BJ (cell line): Measurements from ENCODE around the gene KDM6A. TPM values are rescaled to one million over a fixed set of nuclear protein-coding genes. Genes with fewer than 3 reads are reported as not detected.

Source experiments
- CTCF ChIA-PET: fragments of 350-600 bp; formaldehyde crosslinking; extraction: SDS; loops from one replicate; lab custom pipeline; 2021; ENCODE audit warnings: antibody characterized with exemption, inconsistent platforms; lab: Yijun Ruan, JAX
- POLR2A ChIA-PET: fragments of 300-600 bp; sonication (Branson Sonifier 250); formaldehyde crosslinking; extraction: SDS; loops from one replicate; lab custom pipeline; 2021; ENCODE audit warnings: antibody characterized with exemption; lab: Charles Lee
- DNase-seq: peaks from one replicate; pipeline ENCODE4 v3.0.0-alpha.2; 2011; ENCODE audit warnings: low read depth
- H3K27me3 ChIP-seq: 2 replicates; pipeline ENCODE4 v1.6.0; 2011; ENCODE audit warnings: low read length; ENCODE audit not compliant: control insufficient read depth, insufficient read depth
- H3K36me3 ChIP-seq: 2 replicates; pipeline ENCODE4 v1.5.1; 2011; ENCODE audit warnings: low read length; ENCODE audit not compliant: control insufficient read depth, insufficient read depth
- H3K4me3 ChIP-seq: 2 replicates; pipeline ENCODE4 v1.5.1; 2011; ENCODE audit warnings: low read depth, mild to moderate bottlenecking, control low read depth, low read length
- polyA plus RNA-seq: library from polyadenylated mRNA; depleted of rRNA; stranded (reverse); fragments of >200 nt; gene quantifications from 2 replicates; pipeline ENCODE4 v1.2.3, GENCODE V29; 2011
- TF ChIP-seq, protein P1 (sequence below): IDR thresholded peaks from 2 replicates; pipeline ENCODE4 v1.5.1; 2011; ENCODE audit warnings: low read depth, mild to moderate bottlenecking, control low read depth, inconsistent platforms, low read length, moderate library complexity; ENCODE audit not compliant: insufficient read depth

The KDM6A gene
- polyA plus RNA-seq, 1 experiment: 5.4 TPM

DNA sequence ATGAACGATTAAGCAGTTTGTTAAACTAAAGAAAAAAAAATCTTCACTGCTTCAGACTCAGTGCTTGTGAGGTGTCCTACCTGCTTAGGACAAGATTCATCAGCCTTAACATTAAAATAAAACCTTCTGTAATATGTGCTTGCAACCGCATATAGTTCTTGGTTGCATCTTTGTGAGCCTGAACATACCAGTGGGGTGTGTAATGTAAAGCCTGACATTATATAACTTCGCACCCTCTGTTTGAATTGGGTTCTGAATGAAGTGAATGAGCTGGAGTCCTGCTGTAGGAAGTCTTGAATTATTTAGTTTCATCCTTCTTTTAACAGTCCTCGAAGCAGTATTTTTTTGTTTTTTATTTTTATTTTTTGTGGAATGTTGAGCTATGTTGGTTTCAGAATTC is 3.1 kb downstream of the KDM6A start:
- H3K36me3 ChIP-seq: no peaks in the 10 kb centered on the region
- no peak overlapping the region for H3K4me3 ChIP-seq
- CTCF ChIA-PET: interaction anchor here (1.4 kb wide), 1 partner anchor 194 kb away, joined by 4 read pairs; no protein-coding TSS in a partner anchor
- TF ChIP-seq, protein P1, sequence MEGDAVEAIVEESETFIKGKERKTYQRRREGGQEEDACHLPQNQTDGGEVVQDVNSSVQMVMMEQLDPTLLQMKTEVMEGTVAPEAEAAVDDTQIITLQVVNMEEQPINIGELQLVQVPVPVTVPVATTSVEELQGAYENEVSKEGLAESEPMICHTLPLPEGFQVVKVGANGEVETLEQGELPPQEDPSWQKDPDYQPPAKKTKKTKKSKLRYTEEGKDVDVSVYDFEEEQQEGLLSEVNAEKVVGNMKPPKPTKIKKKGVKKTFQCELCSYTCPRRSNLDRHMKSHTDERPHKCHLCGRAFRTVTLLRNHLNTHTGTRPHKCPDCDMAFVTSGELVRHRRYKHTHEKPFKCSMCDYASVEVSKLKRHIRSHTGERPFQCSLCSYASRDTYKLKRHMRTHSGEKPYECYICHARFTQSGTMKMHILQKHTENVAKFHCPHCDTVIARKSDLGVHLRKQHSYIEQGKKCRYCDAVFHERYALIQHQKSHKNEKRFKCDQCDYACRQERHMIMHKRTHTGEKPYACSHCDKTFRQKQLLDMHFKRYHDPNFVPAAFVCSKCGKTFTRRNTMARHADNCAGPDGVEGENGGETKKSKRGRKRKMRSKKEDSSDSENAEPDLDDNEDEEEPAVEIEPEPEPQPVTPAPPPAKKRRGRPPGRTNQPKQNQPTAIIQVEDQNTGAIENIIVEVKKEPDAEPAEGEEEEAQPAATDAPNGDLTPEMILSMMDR: no peak
- POLR2A ChIA-PET: no interaction called here
- H3K27me3 ChIP-seq: no peaks in the 10 kb centered on the region
- no peak for DNase-seq

DNA sequence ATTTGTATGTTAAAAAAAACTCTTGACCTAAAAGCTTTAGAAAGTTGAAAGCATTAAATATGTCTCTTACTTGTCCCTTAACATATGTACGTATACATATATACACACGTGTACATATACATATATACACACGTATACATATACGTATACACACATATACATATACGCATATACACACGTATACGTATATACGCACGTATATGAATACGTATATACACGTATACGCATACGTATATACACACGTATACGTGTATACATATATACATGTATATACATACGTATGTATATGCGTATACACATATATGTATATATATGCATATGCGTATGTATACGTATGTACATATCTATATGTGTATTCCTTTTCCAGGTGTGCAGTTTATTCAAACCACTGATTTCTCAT is 3.8 kb downstream of the KDM6A start:
- ChIA-PET POLR2A (no interaction called here), CTCF (interaction anchor here (1.4 kb wide), 1 partner anchor 193 kb away, joined by 4 read pairs; no protein-coding TSS in a partner anchor)
- H3K27me3 ChIP-seq: no peaks in the 10 kb centered on the region
- TF ChIP-seq, protein P1: no peak
- no peak for DNase-seq
- no peaks in the 10 kb centered on the region for H3K36me3 ChIP-seq
- no peak overlapping the region for H3K4me3 ChIP-seq

DNA sequence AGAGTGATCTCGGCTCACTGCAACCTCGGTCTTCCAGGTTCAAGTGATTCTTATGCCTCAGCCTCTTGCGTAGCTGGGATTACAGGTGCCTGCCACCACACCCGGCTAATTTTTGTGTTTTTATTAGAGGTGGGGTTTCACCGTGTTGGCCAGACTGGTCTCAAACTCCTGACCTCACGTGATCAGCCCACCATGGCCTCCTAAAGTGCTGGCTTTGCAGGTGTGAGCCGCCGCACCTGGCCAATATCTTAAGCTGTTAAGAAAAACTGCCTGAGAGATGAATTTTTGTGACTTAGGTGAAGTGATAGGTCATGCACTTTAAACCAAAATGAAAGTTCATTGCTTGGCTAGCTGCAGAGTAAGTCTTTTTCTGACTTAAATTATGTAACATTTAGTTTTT is 5.8 kb downstream of the KDM6A start:
- DNase-seq: no peak
- ChIA-PET CTCF (no interaction called here), POLR2A (no interaction called here)
- TF ChIP-seq, protein P1: no peak
- no peaks in the 10 kb centered on the region for H3K36me3 ChIP-seq
- H3K4me3 ChIP-seq: no peak overlapping the region
- no peaks in the 10 kb centered on the region for H3K27me3 ChIP-seq

DNA sequence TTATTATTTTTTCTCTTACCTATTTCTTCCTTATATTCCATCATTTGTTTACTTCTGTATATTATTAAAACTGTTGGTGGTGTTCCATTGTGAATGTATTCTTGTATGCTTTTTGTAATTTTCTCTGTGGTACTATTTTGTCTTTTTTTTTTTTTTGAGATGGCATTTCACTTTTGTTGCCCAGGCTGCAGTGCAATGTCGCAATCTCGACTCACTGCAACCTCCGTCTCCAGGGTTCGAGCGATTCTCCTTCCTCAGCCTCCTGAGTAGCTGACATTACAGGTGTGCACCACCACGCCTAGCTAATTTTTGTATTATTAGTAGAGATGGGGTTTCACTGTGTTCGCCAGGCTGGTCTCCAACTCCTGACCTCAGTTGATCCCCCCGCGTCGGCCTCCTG is 8.6 kb downstream of the KDM6A start:
- CTCF ChIA-PET: no interaction called here
- POLR2A ChIA-PET: no interaction called here
- H3K36me3 ChIP-seq: no peaks in the 10 kb centered on the region

DNA sequence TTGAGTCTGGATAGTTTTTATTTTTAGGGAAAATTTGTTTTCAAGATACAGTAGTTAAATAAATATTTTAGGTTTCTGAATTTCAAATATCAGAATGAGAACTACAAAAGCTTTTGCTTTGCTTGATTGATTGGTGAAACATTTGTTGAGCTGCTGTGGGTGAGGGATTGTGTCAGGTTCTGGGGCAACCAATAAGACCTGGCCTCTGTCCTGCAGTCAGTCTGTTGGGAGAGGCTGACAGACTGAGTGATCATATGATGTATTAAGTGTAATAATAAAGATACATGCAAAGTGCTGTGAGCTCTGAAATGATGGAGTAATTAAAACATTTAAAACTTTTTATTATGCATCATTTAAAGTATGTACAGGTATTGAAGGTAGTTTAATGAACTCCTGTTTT is 9.6 kb downstream of the KDM6A start:
- POLR2A ChIA-PET: no interaction called here
- Histone ChIP-seq H3K27me3 (no peaks in the 10 kb centered on the region), H3K36me3 (no peaks in the 10 kb centered on the region), H3K4me3 (no peak overlapping the region)
- CTCF ChIA-PET: interaction anchor here (1.1 kb wide), 1 partner anchor 21 kb away, joined by 3 read pairs; no protein-coding TSS in a partner anchor
- TF ChIP-seq, protein P1: no peak
- DNase-seq: no peak

More for the DNA sequence above, 8.6 kb downstream of the KDM6A start:
- TF ChIP-seq, protein P1: no peak
- DNase-seq: no peak
- H3K27me3 ChIP-seq: no peaks in the 10 kb centered on the region
- H3K4me3 ChIP-seq: no peak overlapping the region
